ENCODE data around the gene NAGA.

NAGA gene

GRCh38 chr22:42035256-42035655 lies 35.4 kb downstream of the NAGA start:
- DNase-seq = no peak

- no peak for DNase-seq
Measured at GRCh38 chr22:42033263-42034181, 37.1 kb downstream of the NAGA start.

- no peak for DNase-seq
Measured at GRCh38 chr22:42026705-42027104, 43.9 kb downstream of the NAGA start.

GRCh38 chr22:42025421-42025820 lies 45.2 kb downstream of the NAGA start:
- no peak for DNase-seq

- no peak for DNase-seq
Measured at GRCh38 chr22:42022162-42022847, 48.3 kb downstream of the NAGA start.

DNA sequence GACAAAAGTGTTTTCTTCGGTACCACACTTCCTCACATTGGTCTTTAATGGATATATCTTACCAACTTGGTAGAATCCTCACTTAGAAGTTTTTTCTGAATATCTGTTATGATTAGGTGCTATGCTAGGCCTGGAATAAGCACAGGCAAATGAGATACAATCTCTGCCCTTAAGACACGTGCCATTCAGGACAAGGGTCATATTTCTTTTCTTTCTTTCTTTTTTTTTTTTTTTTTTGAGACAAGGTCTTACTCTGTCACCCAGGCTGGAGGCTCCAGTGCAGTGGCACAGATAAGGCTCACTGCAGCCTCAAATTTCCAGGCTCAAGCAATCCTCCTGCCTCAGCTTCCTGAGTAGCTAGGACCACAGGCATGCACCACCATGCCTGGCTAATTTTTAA lies 49.0 kb downstream of the NAGA start:
- no peak for DNase-seq

DNA sequence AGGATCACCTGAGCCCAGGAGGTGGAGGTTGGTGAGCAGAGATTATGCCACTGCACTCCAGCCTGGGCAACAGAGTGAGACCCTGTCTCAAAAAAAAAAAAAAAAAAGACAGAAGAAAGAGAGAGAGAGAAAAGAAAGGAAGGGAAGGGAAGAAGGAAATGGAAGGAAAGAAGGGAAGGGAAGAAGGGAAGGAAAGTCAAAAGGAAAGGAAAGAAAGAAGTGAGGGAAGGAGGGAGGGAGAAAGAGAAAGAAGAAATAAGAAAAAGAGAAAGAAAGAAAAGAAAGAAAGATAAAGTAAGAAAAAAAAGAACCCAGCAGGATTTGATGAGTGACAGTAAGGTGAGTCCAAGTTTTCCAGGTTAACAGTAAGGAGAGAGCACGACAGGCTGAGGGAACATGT lies 52.4 kb downstream of the NAGA start:
- no peak for DNase-seq

- DNase-seq = no peak
Measured at GRCh38 chr22:42016111-42016510, 54.5 kb downstream of the NAGA start.

GRCh38 chr22:42013385-42013784 lies 57.2 kb downstream of the NAGA start:
- no peak for DNase-seq

DNA sequence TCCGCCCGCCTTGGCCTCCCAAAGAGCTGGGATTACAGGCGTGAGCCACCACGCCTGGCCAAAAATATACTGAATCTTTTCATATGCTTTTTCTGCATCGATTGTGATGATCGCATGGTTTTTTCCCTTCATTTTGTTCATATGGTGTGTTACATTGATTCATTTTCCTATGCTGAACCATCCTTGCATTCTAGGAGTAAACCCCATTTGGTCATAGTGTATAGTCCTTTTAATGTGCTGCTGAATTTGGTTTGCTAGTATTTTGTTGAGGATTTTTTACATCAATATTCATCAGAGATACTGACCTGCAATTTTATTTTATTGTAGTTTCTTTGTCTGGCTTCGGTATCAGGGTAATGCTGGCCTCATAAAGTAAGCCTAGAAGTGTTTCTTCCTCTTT lies 59.8 kb downstream of the NAGA start:
- no peak for DNase-seq

Measured in NCI-H526 (cell line).